SK-N-SH treated with all-trans-retinoic acid at 6 μM for 48 hours (cell line): ENCODE measurements around the gene ANKRD18A.

Experiments used
- BACH2 ChIP-seq: fragments of 250-450 bp; sonication (Bioruptor Pico); IDR thresholded peaks from 2 replicates; pipeline ENCODE4 v1.9.0; 2021; ENCODE audit warnings: mild to moderate bottlenecking, borderline replicate concordance
- CREB5 ChIP-seq: fragments of 250-450 bp; sonication (Bioruptor Pico); IDR thresholded peaks from 2 replicates; pipeline ENCODE4 v1.5.1; 2020; ENCODE audit warnings: low read depth, mild to moderate bottlenecking, moderate library complexity
- CSRNP3 ChIP-seq: fragments of 250-450 bp; sonication (Bioruptor Pico); IDR thresholded peaks from 2 replicates; pipeline ENCODE4 v1.5.1; 2021; ENCODE audit warnings: mild to moderate bottlenecking, moderate library complexity
- ISL1 ChIP-seq: fragments of 250-450 bp; sonication (Bioruptor Pico); IDR thresholded peaks from 2 replicates; pipeline ENCODE4 v2.1.2; 2022; ENCODE audit warnings: mild to moderate bottlenecking, moderate library complexity
- PATZ1 ChIP-seq: fragments of 250-450 bp; sonication (Bioruptor Pico); IDR thresholded peaks from 2 replicates; pipeline ENCODE4 v1.8.0; 2020; ENCODE audit warnings: mild to moderate bottlenecking, moderate library complexity, borderline replicate concordance
- TCF4 ChIP-seq: fragments of 250-450 bp; sonication (Bioruptor Pico); IDR thresholded peaks from 2 replicates; pipeline ENCODE4 v1.8.0; 2021; ENCODE audit warnings: mild to moderate bottlenecking, moderate library complexity, borderline replicate concordance
- TSHZ2 ChIP-seq: fragments of 250-450 bp; sonication (Bioruptor Pico); IDR thresholded peaks from 2 replicates; pipeline ENCODE4 v1.5.0; 2020; ENCODE audit warnings: mild to moderate bottlenecking, moderate library complexity
- ZC3H10 ChIP-seq: fragments of 250-450 bp; sonication (Bioruptor Pico); IDR thresholded peaks from 2 replicates; pipeline ENCODE4 v1.5.1; 2021; ENCODE audit warnings: mild to moderate bottlenecking, moderate library complexity
- ZFP3 ChIP-seq: fragments of 250-450 bp; sonication (Bioruptor Pico); IDR thresholded peaks from 2 replicates; pipeline ENCODE4 v1.5.0; 2020; ENCODE audit warnings: mild to moderate bottlenecking, moderate library complexity
- ZNF8 ChIP-seq: fragments of 450-650 bp; formaldehyde crosslinking; IDR thresholded peaks from 2 replicates; pipeline ENCODE4 v1.5.0; 2020; ENCODE audit warnings: mild to moderate bottlenecking, moderate library complexity

DNA sequence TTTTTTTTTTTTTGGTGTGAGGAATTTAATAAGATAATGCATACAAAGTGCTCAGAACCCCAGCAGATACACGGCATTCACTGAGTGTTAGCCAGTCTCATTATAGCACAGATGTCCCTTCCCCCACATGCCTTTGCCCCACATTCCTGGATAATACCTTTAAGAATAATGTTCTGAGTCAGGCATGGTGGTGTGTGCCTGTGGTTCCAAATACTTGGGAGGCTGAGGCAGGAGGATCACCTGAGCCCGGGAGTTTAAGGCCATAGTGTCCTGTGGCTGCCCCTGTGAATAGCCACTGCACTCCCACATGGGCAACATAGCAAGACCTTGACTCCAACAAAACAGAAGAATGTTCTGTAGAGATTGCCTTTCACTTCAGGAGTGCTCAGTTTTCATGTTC is 24.2 kb upstream of the ANKRD18A start:
- TF ChIP-seq CREB5 (CRISPR knock-in tag) (no peak), ZC3H10 (CRISPR knock-in tag) (no peak), ZNF8 (CRISPR knock-in tag) (no peak), BACH2 (no peak), PATZ1 (CRISPR knock-in tag) (no peak), TSHZ2 (CRISPR knock-in tag) (no peak), ZFP3 (CRISPR knock-in tag) (no peak), CSRNP3 (no peak), TCF4 (no peak), ISL1 (CRISPR knock-in tag) (no peak)
